Upper lobe of right lung (tissue), 1 donor: ENCODE measurements around the gene MPZL3. TPM values are rescaled to one million over a fixed set of nuclear protein-coding genes. Genes with fewer than 3 reads are reported as not detected.
A peak's percentile ranks its signal among the peaks of the same experiment; 100 is the strongest.

Experiments
- ATAC-seq: fragments of 200-7000 bp; cut with Tn5 transposase; one replicate; pipeline ENCODE4 v1.9.1; 2020; ENCODE audit warnings: mild to moderate bottlenecking, moderate library complexity
- DNase-seq: peaks from one replicate; pipeline ENCODE4 v3.0.0-alpha.2; 2020
- H3K27ac ChIP-seq: fragments of 200-600 bp; one replicate; pipeline ENCODE4 v1.8.0; 2022
- H3K27me3 ChIP-seq: fragments of 200-600 bp; one replicate; pipeline ENCODE4 v1.8.0; 2022; ENCODE audit warnings: mild to moderate bottlenecking
- H3K36me3 ChIP-seq: fragments of 200-600 bp; one replicate; pipeline ENCODE4 v1.8.0; 2022
- H3K4me1 ChIP-seq: fragments of 200-600 bp; one replicate; pipeline ENCODE4 v1.8.0; 2022
- H3K4me3 ChIP-seq: fragments of 200-600 bp; one replicate; pipeline ENCODE4 v1.8.0; 2022; ENCODE audit warnings: mild to moderate bottlenecking
- H3K9me3 ChIP-seq: fragments of 200-600 bp; one replicate; pipeline ENCODE4 v1.8.0; 2022
- CTCF ChIP-seq: fragments of 200-600 bp; IDR thresholded peaks from one replicate; pipeline ENCODE4 v1.8.0; 2022; ENCODE audit warnings: antibody characterized with exemption
- intact Hi-C: fragments of 100-400 bp; cut with DNase I; formaldehyde crosslinking; loops from one replicate; pipeline ENCODE4 v1.11.0; 2022
- total RNA-seq: library from RNA; stranded (reverse); fragmentation: NEBNext Ultra II Directional; extraction: Animal tissue kit (Norgen Biotek cat#: 25700); gene quantifications from one replicate; pipeline ENCODE4 v1.2.1, GENCODE V29; 2021
- donor health status: DM: no; HTN: yes; CAD: no; lungs with severe emphysema.

Gene MPZL3
- total RNA-seq, 1 donor from 2014 or later, result 11.8 TPM

DNA sequence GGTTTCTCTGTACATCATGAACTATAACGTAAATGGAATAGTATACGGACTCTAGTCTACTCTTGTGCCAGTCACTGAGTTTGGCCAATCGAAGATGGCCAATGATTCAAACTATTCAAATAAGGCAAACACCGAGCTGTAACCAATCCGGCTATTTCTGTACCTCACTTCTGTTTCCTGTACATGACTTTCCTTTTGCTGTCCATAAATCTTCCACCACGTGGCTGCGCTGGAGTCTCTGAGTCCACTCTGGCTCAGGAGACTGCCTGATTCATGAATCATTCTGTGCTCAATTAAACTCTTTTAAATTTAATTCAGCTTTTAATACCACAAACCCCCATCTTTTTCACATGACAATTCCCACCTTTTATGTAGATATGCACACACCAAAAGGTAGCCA lies 25.9 kb downstream of the MPZL3 start:
- DNase-seq (no peak), ATAC-seq (peak; percentile 13)
- intact Hi-C loops, result no loop called here
- no peaks in the 10 kb centered on the region for H3K27me3 ChIP-seq
- H3K9me3 ChIP-seq, result no peaks in the 10 kb centered on the region
- H3K36me3 ChIP-seq, result no peaks in the 10 kb centered on the region
- no peak overlapping the region for H3K4me3 ChIP-seq
- H3K4me1 ChIP-seq, result peaks cover 23% of the 10 kb centered on the region
- peak overlapping the region; percentile 48 for H3K27ac ChIP-seq
- no peak for TF ChIP-seq CTCF

- DNase-seq, result no peak
- Histone ChIP-seq H3K4me1 (peaks cover 22% of the 10 kb centered on the region), H3K9me3 (no peaks in the 10 kb centered on the region), H3K27me3 (no peaks in the 10 kb centered on the region), H3K4me3 (peak within 1 kb of the TSS; percentile 45), H3K27ac (peak within 1 kb of the TSS; percentile 76), H3K36me3 (no peaks in the 10 kb centered on the region)
- peak; percentile 76 for ATAC-seq
- intact Hi-C loops, result no loop called here
- no peak for TF ChIP-seq CTCF
These were observed 27.5 kb downstream of the MPZL3 start, which contains the start of gene JAML for GRCh38 chr11:118224511-118225188. Gene JAML, minus strand, starts transcription at chr11:118225011. Its CDS starts 10,145 bp downstream, at chr11:118214866.

- H3K4me3 ChIP-seq, result peak overlapping the region; percentile 45
- H3K36me3 ChIP-seq, result no peaks in the 10 kb centered on the region
- H3K9me3 ChIP-seq, result no peaks in the 10 kb centered on the region
- ATAC-seq, result peak; percentile 20
- peak overlapping the region; percentile 76 for H3K27ac ChIP-seq
- peaks cover 17% of the 10 kb centered on the region for H3K4me1 ChIP-seq
- H3K27me3 ChIP-seq, result no peaks in the 10 kb centered on the region
- intact Hi-C loops, result no loop called here
- no peak for TF ChIP-seq CTCF
- DNase-seq, result no peak
These were observed 28.2 kb downstream of the MPZL3 start for GRCh38 chr11:118223992-118224391.

- Histone ChIP-seq H3K27me3 (no peaks in the 10 kb centered on the region), H3K27ac (peak overlapping the region; percentile 76), H3K4me3 (peak overlapping the region; percentile 45), H3K4me1 (peaks cover 17% of the 10 kb centered on the region), H3K9me3 (no peaks in the 10 kb centered on the region), H3K36me3 (no peaks in the 10 kb centered on the region)
- intact Hi-C loops, result no loop called here
- TF ChIP-seq CTCF, result no peak
- DNase-seq, result no peak
- no peak for ATAC-seq
These were observed 28.6 kb downstream of the MPZL3 start for GRCh38 chr11:118223570-118223969.

- H3K9me3 ChIP-seq, result no peaks in the 10 kb centered on the region
- DNase-seq (no peak), ATAC-seq (no peak)
- H3K36me3 ChIP-seq, result no peaks in the 10 kb centered on the region
- intact Hi-C loops, result no loop called here
- peak overlapping the region; percentile 76 for H3K27ac ChIP-seq
- peaks cover 20% of the 10 kb centered on the region for H3K4me1 ChIP-seq
- peak overlapping the region; percentile 45 for H3K4me3 ChIP-seq
- TF ChIP-seq CTCF, result no peak
- H3K27me3 ChIP-seq, result no peaks in the 10 kb centered on the region
These were observed 29.7 kb downstream of the MPZL3 start for GRCh38 chr11:118222437-118222836.
